ENCODE measurements around the gene ZNF576. TPM values are rescaled to one million over a fixed set of nuclear protein-coding genes. Genes with fewer than 3 reads are reported as not detected.

Gene ZNF576
- total RNA-seq, 4 donors from 2014 or later, result 4.8 to 16.8 (median 14.3) TPM

DNA sequence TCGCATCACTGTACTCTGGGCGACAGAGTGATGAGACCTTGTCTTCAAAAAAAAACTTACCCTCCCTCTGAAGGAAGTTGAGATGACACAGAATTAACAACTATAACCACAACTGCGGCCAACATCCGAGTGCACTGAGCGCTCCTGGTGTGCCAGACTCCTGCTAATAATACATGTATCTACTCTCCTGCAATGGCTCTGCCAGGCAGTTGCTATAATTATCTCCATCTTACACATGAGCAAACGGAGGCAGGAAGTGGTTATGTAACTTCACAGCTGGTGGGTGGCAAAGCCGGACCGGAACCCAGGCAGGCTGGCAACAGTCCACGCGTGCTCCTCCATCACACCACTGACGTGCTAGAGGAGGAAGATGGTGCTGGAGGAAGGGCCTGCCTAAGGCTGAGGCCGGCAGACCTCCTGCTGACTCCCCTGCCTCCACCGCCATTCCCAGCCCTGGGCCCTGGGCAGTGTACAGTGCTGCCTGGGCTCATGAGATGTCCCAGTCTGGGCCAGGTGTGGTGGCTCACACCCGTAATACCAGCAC is 33.6 kb upstream of the ZNF576 start:
- DNase-seq (ENCODE audit: low spot score in 2 of 2), result peak; percentile 76 to 94
- H3K4me3 ChIP-seq (ENCODE audit: low read depth, poor library complexity, severe bottlenecking), result no peak overlapping the region
- 52 to 64% methylated on average over 13 to 14 of the region's 14 CpGs for WGBS, 2 donors
- intact Hi-C loops (cut with DNase I; ENCODE audit: low total_unique reads), result no loop called here
- TF ChIP-seq, protein P1, sequence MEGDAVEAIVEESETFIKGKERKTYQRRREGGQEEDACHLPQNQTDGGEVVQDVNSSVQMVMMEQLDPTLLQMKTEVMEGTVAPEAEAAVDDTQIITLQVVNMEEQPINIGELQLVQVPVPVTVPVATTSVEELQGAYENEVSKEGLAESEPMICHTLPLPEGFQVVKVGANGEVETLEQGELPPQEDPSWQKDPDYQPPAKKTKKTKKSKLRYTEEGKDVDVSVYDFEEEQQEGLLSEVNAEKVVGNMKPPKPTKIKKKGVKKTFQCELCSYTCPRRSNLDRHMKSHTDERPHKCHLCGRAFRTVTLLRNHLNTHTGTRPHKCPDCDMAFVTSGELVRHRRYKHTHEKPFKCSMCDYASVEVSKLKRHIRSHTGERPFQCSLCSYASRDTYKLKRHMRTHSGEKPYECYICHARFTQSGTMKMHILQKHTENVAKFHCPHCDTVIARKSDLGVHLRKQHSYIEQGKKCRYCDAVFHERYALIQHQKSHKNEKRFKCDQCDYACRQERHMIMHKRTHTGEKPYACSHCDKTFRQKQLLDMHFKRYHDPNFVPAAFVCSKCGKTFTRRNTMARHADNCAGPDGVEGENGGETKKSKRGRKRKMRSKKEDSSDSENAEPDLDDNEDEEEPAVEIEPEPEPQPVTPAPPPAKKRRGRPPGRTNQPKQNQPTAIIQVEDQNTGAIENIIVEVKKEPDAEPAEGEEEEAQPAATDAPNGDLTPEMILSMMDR (IDR thresholded peaks at IDR 0.05), result no peak

DNA sequence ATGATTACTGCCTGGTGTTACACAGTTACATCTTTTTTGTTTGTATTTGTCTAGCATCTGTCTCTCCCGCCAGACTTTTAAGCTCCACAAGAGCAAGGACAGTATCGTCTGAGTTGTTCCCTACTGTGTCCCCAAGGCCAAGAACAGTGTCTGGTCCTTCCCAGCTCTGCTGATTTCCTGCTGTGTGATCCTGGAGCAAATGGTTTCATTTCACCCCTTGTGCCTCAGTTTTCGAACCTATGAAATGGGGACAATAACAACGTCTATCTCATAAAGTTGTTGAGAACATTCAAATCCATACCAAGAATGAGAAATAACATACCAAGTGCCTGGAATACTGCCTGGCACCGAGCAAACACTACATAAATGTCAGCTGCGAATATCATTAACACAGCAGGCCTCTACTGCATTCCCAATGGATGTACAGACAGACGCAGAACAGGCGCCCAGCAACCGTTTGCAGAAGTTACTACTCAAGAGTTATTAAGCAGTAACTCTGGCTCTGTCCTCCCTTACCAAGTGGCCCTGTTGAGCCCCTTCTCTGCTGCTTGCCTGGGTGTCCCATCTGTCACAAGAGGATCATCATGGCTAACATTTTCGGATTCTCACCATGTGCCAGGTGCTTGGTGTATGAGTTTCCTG is 32.5 kb upstream of the ZNF576 start:
- DNase-seq (ENCODE audit: low spot score in 2 of 2), result no peak
- TF ChIP-seq, protein P1 (IDR thresholded peaks at IDR 0.05), result no peak
- no peak for TF ChIP-seq POLR2A (IDR thresholded peaks at IDR 0.05)
- 87 to 89% methylated on average over 10 of the region's 10 CpGs for WGBS, 2 donors
- no peak overlapping the region for H3K4me3 ChIP-seq (ENCODE audit: low read depth, poor library complexity, severe bottlenecking)
- intact Hi-C loops (cut with DNase I; ENCODE audit: low total_unique reads), result no loop called here

DNA sequence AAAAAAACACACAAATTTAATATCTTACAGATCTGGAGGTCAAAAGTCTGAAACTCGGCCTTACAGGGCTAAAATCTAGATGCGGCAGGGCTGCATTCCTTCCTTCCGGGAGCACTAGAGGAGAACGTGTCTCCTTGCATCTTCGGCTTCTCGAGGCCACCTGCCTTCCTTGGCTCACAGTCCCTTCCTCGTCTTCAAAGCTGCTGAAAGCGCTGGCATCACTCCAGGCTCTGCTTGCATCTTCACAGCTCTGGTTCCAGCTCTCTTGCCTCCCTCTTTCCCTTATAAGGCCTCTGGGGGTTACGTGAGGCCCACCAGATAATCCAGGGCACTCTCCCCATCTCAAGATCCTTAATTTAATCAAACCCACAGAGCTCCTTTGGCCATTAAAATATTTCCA is 31.6 kb upstream of the ZNF576 start:
- TF ChIP-seq, protein P1 (IDR thresholded peaks at IDR 0.05), result no peak
- no peak for TF ChIP-seq POLR2A (IDR thresholded peaks at IDR 0.05)
- intact Hi-C loops (cut with DNase I; ENCODE audit: low total_unique reads), result no loop called here
- DNase-seq (ENCODE audit: low spot score in 2 of 2), result no peak
- no peak overlapping the region for H3K4me3 ChIP-seq (ENCODE audit: low read depth, poor library complexity, severe bottlenecking)
- WGBS, 2 donors, result 69 to 70% methylated on average over 9 of the region's 9 CpGs

DNA sequence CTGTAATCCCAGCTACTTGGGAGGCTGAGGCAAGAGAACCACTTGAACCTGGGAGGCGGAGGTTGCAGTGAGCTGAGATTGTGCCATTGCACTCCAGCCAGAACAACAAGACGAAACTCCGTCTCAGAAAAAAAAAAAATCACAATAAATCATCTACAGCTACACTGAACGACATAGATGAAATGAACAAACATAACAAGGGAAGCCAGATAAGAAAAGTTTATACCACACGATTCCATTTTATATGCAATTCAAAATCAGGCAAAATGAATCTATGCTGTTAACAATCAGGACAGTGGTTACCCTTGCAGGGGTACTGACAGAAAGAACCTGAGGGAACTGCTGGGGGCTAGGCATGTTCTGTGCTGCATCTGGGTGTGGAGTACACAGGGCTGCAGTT is 26.7 kb upstream of the ZNF576 start:
- WGBS, 2 donors, result 86 to 88% methylated on average over 5 of the region's 5 CpGs
- intact Hi-C loops (cut with DNase I; ENCODE audit: low total_unique reads), result no loop called here
- TF ChIP-seq, protein P1 (IDR thresholded peaks at IDR 0.05), result no peak
- no peak for TF ChIP-seq POLR2A (IDR thresholded peaks at IDR 0.05)
- no peak overlapping the region for H3K4me3 ChIP-seq (ENCODE audit: low read depth, poor library complexity, severe bottlenecking)
- DNase-seq (ENCODE audit: low spot score in 2 of 2), result no peak

DNA sequence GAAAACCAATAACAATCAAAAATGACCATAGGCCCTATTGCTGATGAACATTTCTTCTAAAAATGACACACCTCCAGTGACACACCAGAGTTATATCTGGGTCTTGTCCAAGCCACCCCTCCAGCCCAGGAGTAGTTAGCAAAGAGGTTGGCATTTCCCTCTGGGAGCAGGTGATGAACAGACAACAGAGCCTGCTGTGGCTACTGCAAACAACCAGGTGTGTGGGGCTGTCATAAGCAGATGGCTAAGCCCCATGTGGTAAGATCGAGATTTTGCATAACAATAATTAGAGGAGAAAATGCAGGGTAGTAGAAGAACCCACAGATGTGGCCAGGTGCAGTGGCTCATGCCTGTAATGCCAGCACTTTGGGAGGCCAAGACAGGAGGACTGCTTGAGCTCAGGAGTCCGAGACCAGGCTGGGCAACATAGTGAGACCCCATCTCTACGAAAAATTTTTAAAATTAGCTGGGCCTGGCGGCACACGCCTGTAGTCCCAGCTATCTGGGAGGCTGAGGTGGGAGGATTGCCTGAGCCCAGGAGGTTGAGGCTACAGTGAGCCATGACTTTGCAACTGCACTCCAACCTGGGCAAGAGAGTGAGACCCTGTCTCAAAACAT is 26.1 kb upstream of the ZNF576 start:
- intact Hi-C loops (cut with DNase I; ENCODE audit: low total_unique reads), result no loop called here
- 86 to 87% methylated on average over 5 of the region's 5 CpGs for WGBS, 2 donors
- DNase-seq (ENCODE audit: low spot score in 2 of 2), result no peak
- no peak for TF ChIP-seq POLR2A (IDR thresholded peaks at IDR 0.05)
- TF ChIP-seq, protein P1 (IDR thresholded peaks at IDR 0.05), result no peak
- H3K4me3 ChIP-seq (ENCODE audit: low read depth, poor library complexity, severe bottlenecking), result no peak overlapping the region

All from lower leg skin (tissue), 4 donors.